ENCODE results near the gene GRIA3.

Gene GRIA3

DNA sequence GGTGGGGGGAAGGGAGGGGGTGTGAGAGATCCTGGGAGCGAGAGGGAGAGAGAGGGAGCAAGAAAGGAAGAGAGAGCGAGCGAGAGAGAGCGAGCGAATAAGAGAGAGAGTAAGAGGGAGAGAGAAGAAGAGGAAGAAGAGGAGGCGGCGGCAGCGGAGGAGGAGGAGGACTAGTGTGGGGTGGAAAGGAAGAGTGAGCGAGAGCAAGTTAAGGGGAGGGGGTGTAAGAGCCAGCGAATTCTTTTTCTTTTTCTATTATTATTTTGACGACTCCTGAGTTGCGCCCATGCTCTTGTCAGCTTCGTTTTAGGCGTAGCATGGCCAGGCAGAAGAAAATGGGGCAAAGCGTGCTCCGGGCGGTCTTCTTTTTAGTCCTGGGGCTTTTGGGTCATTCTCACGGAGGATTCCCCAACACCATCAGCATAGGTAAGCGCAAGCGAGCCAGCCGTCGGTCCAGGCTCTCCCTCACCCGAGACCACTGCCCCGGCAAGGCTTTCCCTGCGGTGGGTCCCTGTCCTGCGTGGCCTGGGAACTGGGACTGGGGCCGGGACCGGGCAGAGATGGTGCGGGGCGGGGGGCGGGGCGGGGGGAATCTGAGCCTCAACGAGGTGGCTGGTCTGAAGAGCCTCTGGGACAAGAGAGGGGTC lies at the start of gene GRIA3:
TSS of gene GRIA3 (plus strand) at position 60 of the 647 bp plus-strand sequence. CDS start at position 318, 258 bp downstream.
- no peak for DNase-seq

- no peak for DNase-seq
These were observed 45.6 kb upstream of the GRIA3 start for GRCh38 chrX:123138473-123138872.

DNA sequence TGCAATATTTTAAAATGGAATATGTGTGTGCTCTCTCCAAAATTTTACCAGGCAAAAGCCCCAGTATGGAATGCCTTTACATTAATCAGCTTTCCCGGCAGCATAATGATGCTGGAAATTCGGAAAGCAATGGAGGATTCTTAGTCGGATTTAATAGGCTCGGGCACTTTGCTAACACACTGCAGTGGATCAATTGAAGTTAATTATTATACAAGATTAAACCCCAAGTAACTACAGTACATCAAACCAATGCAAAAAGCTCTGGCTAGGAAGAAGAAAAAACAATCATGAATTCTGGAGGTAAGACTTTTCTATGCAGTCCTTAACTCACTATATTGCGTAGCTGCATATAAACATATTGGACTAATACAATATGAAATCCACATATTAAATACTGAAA lies 43.6 kb upstream of the GRIA3 start:
- no peak for DNase-seq

- no peak for DNase-seq
These were observed 43.2 kb upstream of the GRIA3 start for GRCh38 chrX:123140904-123141303.

DNA sequence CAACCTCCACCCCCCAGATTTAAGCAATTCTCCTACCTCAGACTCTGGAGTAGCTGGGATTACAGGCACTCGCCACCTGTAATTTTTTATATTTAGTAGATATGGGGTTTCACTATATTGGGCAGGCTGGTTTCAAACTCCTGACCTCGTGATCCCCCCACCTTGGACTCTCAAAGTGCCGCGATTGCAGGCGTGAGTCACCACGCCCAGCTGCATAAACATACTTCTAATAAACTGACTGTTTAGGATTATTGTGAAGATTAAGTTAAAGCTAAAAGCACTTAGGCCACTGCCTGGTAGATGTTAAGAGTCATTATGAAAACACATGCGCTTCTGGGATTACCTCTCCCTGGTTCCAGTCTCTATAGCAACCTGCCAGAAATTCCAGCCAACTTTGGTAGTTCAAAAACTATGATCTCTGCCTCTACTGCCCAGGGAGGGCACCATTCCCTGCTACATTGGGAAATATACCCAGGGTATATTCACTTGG lies 30.2 kb upstream of the GRIA3 start:
- DNase-seq, result no peak

- DNase-seq, result no peak
These were observed 28.8 kb upstream of the GRIA3 start for GRCh38 chrX:123155327-123155726.

DNA sequence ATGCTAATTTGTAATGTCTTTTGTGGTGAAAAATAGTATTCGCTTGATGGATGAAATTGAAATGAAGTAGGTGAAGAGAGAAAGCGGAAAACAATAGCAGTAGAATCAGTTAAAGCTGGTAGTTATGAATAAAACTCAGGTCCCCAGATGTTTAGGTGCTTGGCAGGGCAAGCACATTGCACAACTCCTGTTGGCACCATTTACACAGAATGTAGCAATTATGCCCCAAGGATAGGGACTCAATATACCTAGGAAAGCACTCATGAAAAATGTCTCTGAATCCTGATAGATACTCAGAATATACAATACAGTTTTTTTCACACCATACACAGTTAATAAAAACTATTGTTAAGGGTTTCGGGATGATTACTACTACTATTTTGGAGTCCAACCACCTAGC lies 26.5 kb upstream of the GRIA3 start:
- no peak for DNase-seq

DNA sequence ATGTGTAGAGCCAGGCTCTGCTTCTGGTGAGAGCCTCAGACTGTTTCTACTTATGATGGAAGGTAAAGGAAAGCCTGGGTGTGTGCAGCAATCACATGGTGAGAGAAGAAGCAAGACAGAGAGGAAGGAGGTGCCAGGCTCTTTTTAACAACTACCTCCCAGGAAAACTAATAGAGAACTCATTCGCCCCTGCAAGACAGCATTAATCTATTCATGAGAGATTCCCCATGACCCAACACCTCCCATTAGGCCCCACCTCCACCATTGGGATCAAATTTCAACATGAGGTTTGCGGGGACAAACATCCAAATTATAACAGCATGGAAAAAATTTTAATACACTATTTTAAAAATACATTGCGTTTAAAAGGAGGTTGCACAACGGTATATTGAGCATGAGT lies 24.7 kb upstream of the GRIA3 start:
- DNase-seq, result no peak

DNA sequence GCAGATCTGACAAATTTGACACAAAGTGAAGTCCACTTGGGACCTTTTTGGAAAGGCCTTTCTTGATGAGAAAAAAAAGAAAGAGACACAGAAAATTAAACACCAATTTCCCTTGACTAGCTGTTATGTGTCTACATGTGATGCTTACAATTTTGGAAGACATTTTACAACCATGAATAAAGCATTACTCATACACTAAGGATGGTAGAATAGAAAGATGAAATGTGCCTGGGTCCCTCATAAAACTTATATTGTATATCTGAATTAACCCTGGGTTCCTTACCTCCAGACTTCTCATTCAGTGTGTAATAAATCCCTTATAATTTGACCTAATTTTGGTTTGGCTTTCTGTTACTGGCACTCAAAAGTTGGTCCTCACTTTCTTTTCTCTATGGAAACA lies 16.5 kb upstream of the GRIA3 start:
- DNase-seq, result no peak

- no peak for DNase-seq
These were observed 14.7 kb upstream of the GRIA3 start for GRCh38 chrX:123169247-123169901.

DNA sequence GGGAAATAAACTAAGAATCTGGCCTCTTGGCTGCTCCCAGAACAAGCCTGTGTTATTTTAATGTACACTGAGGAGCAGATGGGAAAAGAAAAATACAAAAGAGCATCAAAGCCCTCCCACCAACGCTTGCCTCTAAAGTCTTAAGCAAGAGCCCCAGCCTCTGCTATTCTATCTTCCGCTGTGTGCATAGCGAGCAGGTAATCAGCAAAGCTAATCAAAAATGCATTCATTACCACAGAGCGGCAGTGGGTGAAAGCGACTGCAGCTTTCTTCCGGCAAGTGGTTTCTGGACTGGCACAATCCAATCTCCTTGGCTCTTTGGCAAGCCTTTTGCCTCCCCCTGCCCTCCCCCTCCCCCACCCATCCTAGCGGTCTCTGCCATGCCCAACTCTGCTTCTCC lies 13.5 kb upstream of the GRIA3 start:
- no peak for DNase-seq

DNA sequence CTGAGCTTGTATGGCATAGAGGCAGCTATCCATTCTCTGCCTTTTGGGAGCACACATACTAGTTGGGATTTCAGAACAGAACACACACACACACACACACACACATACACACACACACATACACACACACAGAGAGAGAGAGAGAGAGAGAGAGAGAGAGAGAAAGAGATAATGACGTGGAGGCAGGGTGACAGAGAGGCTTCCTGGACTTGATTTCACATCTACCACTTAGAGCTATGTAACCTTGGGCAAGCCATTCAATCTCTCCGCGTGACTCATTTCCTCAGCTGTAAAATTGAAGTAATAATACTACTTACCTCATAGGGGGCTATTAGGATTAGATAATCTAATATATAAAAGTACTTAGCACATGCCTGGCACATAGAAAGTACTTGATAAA lies 12.3 kb upstream of the GRIA3 start:
- no peak for DNase-seq

- DNase-seq, result no peak
These were observed 11.2 kb upstream of the GRIA3 start for GRCh38 chrX:123172869-123173268.

DNA sequence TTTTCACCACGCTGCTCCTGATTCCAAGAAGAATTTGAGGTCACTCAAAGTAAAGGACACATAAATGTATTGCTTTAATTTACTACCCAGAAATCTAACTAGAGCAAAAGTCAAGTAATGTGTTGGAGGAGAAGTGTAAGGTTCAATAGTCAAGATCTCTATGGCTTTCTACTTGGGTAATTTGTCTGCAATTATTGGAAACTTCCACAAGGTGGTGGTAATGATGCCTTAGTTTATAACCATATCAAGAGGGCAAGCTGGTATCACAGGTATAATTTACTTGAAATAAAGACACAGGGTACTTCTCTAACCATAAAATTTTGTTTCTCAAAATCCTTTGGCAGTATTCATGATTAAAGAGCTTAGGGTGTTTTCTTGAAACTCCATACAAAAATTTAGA lies 10.2 kb upstream of the GRIA3 start:
- peak; percentile 3 for DNase-seq

- no peak for DNase-seq
These were observed 8.5 kb upstream of the GRIA3 start for GRCh38 chrX:123175366-123176122.

GRCh38 chrX:123181233-123181914 lies 2.7 kb upstream of the GRIA3 start:
- DNase-seq, result no peak

DNA sequence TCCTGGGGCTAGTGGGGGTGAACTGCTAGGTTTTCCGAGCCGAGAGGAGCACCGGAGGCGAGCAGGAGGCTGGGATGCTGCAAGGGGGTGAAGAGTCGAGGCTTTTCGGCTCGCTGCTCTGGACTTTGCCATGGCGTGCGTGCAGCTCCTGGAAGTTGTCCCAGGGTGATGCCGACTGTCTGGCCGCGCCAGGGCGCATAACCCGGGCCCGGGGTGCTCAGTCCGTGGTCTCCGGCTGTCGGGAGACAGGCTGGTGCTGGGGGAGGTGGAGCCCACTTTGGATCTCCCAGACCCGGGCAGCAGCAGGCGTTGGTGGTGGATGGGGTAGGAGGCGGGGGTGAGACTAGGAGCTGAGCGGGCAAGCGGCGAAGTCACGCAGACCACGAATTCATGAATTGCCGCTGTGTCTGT lies 793 bp downstream of the GRIA3 start:
- no peak for DNase-seq

- DNase-seq, result no peak
These were observed 1.6 kb downstream of the GRIA3 start for GRCh38 chrX:123185721-123186120.

- no peak for DNase-seq
These were observed 2.7 kb downstream of the GRIA3 start for GRCh38 chrX:123186801-123187200.

- DNase-seq, result no peak
These were observed 4.0 kb downstream of the GRIA3 start for GRCh38 chrX:123188081-123188480.

DNA sequence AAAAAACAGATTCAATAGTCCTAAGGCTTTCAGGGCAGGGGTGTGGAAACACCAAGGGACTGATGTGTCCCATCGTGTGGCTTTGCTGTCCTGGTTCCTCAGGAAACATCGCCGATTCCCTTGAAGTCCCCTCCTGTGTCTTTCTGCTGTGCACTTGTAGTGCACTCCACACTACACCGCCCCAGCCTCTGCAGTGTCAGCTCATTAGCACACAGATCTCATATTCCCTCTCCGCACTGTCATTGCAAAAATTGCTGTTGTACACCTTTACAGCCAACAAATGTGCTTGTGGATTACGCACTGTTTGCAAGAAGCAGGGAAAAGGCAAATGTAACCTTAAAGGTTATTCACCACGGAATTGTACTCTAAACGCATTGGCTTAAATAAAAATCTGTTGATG lies 5.3 kb downstream of the GRIA3 start:
- DNase-seq, result no peak

DNA sequence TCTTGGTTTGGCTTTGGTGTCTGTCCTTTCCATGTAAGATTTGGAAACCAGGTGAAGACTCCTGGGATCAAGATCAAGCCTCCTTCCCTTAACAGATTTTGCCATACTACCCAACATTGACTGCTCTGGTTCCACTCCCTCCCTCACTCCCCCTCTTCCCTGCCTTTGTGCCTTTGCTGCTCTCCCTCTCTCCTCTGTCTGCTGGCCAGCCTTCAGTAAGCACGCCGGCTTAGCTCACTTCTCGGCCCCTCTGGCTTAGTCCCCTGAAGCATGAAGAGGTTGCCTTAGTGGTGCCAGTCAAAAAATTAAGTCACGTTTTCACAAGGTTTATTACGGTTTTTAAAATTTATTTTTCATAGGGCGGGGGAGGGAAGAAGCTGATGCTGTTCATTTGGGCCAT lies 6.0 kb downstream of the GRIA3 start:
- no peak for DNase-seq

- DNase-seq, result no peak
These were observed 9.0 kb downstream of the GRIA3 start for GRCh38 chrX:123193101-123193500.
